Measurements from ENCODE around the gene MOB2. TPM values are rescaled to one million over a fixed set of nuclear protein-coding genes. Genes with fewer than 3 reads are reported as not detected.

The MOB2 gene
- total RNA-seq, 2 experiments from 2014 or later, result 13.2 to 14.0 TPM

GRCh38 chr11:1522081-1522424 lies 35.5 kb upstream of the MOB2 start:
- ChIA-PET CTCF (interaction anchor here (1.5 kb wide), 1 partner anchor 25 kb away, joined by 4 read pairs; no protein-coding TSS in a partner anchor), POLR2A (no interaction called here)
- Mint-ChIP-seq H3K4me3 (no peak overlapping the region), H3K9me3 (no peaks in the 10 kb centered on the region), H3K4me1 (ENCODE audit: low read depth) (peaks cover 45% of the 10 kb centered on the region), H3K36me3 (ENCODE audit: low read depth) (no peaks in the 10 kb centered on the region), H3K27me3 (no peaks in the 10 kb centered on the region), H3K27ac (no peak overlapping the region)
- intact Hi-C loops (cut with micrococcal nuclease), result no loop called here
- ATAC-seq (no peak), DNase-seq (no peak)
- TF ChIP-seq, protein P1, sequence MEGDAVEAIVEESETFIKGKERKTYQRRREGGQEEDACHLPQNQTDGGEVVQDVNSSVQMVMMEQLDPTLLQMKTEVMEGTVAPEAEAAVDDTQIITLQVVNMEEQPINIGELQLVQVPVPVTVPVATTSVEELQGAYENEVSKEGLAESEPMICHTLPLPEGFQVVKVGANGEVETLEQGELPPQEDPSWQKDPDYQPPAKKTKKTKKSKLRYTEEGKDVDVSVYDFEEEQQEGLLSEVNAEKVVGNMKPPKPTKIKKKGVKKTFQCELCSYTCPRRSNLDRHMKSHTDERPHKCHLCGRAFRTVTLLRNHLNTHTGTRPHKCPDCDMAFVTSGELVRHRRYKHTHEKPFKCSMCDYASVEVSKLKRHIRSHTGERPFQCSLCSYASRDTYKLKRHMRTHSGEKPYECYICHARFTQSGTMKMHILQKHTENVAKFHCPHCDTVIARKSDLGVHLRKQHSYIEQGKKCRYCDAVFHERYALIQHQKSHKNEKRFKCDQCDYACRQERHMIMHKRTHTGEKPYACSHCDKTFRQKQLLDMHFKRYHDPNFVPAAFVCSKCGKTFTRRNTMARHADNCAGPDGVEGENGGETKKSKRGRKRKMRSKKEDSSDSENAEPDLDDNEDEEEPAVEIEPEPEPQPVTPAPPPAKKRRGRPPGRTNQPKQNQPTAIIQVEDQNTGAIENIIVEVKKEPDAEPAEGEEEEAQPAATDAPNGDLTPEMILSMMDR (IDR thresholded peaks at IDR 0.05), result no peak

DNA sequence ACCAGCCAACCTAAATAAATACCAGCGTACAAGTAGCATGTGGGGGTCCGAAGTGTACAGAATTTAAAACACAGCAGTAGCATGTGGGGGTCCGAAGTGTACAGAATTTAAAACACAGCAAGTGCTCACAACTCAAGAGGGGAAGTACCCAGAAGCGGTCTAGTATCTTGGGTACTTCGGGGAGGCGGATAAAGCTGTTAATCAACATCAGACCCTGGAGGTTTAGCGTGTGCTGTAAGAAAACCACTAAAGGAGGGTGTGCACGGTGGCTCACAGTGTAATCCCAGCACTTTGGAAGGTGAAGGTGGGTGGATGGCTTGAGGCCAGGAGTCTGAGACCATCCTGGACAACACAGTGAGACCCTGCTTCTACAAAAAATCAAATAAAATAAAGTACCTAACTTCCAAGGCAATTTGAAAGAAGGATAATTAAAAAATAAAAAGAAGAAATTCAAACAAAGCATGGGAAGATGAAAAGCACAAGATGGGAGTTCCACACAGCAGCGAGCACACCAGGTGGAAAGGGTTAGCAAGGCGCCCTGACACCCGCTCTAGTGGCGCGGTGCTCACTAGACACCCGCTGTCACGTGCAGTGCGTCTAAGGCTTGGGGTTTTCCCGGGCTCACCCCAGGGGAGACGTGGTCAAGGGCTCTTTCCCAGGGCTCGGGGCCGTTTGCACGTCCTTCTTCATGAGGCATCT lies 35.0 kb upstream of the MOB2 start:
- TF ChIP-seq, protein P1 (IDR thresholded peaks at IDR 0.05), result no peak
- Mint-ChIP-seq H3K27me3 (no peaks in the 10 kb centered on the region), H3K27ac (no peak overlapping the region), H3K9me3 (no peaks in the 10 kb centered on the region), H3K4me1 (ENCODE audit: low read depth) (peaks cover 47% of the 10 kb centered on the region), H3K4me3 (no peak overlapping the region), H3K36me3 (ENCODE audit: low read depth) (no peaks in the 10 kb centered on the region)
- CTCF ChIA-PET, result interaction anchor here (1.5 kb wide), 2 partner anchors 25 to 228 kb away, joined by 3 to 4 read pairs; no protein-coding TSS in a partner anchor
- ATAC-seq (no peak), DNase-seq (no peak)
- intact Hi-C loops (cut with micrococcal nuclease), result no loop called here
- POLR2A ChIA-PET, result no interaction called here

GRCh38 chr11:1520663-1521267 lies 34.2 kb upstream of the MOB2 start:
- H3K36me3 Mint-ChIP-seq (ENCODE audit: low read depth), result no peaks in the 10 kb centered on the region
- no peak overlapping the region for H3K27ac Mint-ChIP-seq
- H3K9me3 Mint-ChIP-seq, result no peaks in the 10 kb centered on the region
- TF ChIP-seq, protein P1 (IDR thresholded peaks at IDR 0.05), result no peak
- CTCF ChIA-PET, result interaction anchor here (1.5 kb wide), 2 partner anchors 26 to 227 kb away, joined by 3 to 4 read pairs; no protein-coding TSS in a partner anchor
- intact Hi-C loops (cut with micrococcal nuclease), result no loop called here
- no peak for ATAC-seq
- H3K27me3 Mint-ChIP-seq, result no peaks in the 10 kb centered on the region
- H3K4me1 Mint-ChIP-seq (ENCODE audit: low read depth), result peaks cover 50% of the 10 kb centered on the region
- H3K4me3 Mint-ChIP-seq, result no peak overlapping the region
- POLR2A ChIA-PET, result no interaction called here
- DNase-seq, result no peak

DNA sequence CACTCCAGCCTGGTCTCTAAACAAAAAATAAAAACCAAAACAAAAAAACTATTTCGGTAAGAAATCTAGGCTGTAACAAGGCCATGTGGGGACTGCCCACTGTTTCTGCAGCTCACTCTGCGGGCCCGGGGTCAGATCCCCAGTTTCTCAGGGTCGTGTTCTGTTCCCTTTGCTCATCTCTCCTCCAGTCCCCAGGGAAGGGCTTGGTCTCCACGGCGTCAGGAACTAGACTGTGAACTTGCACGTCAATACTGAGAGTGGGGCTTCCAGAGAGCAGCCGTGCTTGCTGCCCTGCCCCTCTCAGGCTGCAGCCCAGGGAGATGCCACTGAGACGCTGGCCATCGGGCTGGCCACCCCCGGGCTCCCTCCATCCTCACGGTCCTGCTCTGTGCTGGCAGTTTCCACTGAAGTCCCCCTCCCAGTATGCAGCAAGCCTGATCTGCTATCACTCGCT lies 33.7 kb upstream of the MOB2 start:
- H3K27ac Mint-ChIP-seq, result no peak overlapping the region
- no peaks in the 10 kb centered on the region for H3K36me3 Mint-ChIP-seq (ENCODE audit: low read depth)
- TF ChIP-seq, protein P1 (IDR thresholded peaks at IDR 0.05), result no peak
- intact Hi-C loops (cut with micrococcal nuclease), result no loop called here
- H3K9me3 Mint-ChIP-seq, result no peaks in the 10 kb centered on the region
- no peaks in the 10 kb centered on the region for H3K27me3 Mint-ChIP-seq
- ChIA-PET POLR2A (no interaction called here), CTCF (interaction anchor here (1.4 to 1.5 kb wide), 2 partner anchors 9 to 227 kb away, joined by 3 read pairs; no protein-coding TSS in a partner anchor)
- DNase-seq (no peak), ATAC-seq (no peak)
- H3K4me1 Mint-ChIP-seq (ENCODE audit: low read depth), result peaks cover 50% of the 10 kb centered on the region
- H3K4me3 Mint-ChIP-seq, result no peak overlapping the region
